ENCODE data around the gene SYNE1.

The SYNE1 gene

GRCh38 chr6:152225241-152225934, 411.8 kb downstream of the SYNE1 start:
- no peak for DNase-seq

- DNase-seq = no peak
Measured at GRCh38 chr6:152223636-152224035, 413.5 kb downstream of the SYNE1 start.

GRCh38 chr6:152221806-152222628, 415.1 kb downstream of the SYNE1 start:
- no peak for DNase-seq

- DNase-seq = no peak
Measured at GRCh38 chr6:152220786-152221185, 416.4 kb downstream of the SYNE1 start.

- no peak for DNase-seq
Measured at GRCh38 chr6:152218887-152219286, 418.3 kb downstream of the SYNE1 start.

GRCh38 chr6:152212437-152212836, 424.7 kb downstream of the SYNE1 start:
- no peak for DNase-seq

GRCh38 chr6:152209211-152209610, 428.0 kb downstream of the SYNE1 start:
- no peak for DNase-seq

GRCh38 chr6:152207915-152208714, 429.0 kb downstream of the SYNE1 start:
- DNase-seq = no peak

GRCh38 chr6:152206072-152206818, 430.9 kb downstream of the SYNE1 start:
- no peak for DNase-seq

- no peak for DNase-seq
Measured at GRCh38 chr6:152204591-152204990, 432.6 kb downstream of the SYNE1 start.

- no peak for DNase-seq
Measured at GRCh38 chr6:152201120-152201519, 436.0 kb downstream of the SYNE1 start.

GRCh38 chr6:152195896-152196295, 441.3 kb downstream of the SYNE1 start:
- DNase-seq = no peak

GRCh38 chr6:152189736-152190135, 447.4 kb downstream of the SYNE1 start:
- no peak for DNase-seq

GRCh38 chr6:152188011-152188410, 449.2 kb downstream of the SYNE1 start:
- DNase-seq = no peak

GRCh38 chr6:152186840-152187239, 450.3 kb downstream of the SYNE1 start:
- no peak for DNase-seq

- no peak for DNase-seq
Measured at GRCh38 chr6:152184917-152185574, 452.1 kb downstream of the SYNE1 start.

- no peak for DNase-seq
Measured at GRCh38 chr6:152184573-152184916, 452.6 kb downstream of the SYNE1 start.

GRCh38 chr6:152180601-152181000, 456.6 kb downstream of the SYNE1 start:
- DNase-seq = no peak

GRCh38 chr6:152176268-152176667, 460.9 kb downstream of the SYNE1 start:
- DNase-seq = no peak

- no peak for DNase-seq
Measured at GRCh38 chr6:152173957-152174356, 463.2 kb downstream of the SYNE1 start.

GRCh38 chr6:152173321-152173720, 463.8 kb downstream of the SYNE1 start:
- no peak for DNase-seq

Data from NCI-H1092 (cell line).